Naive thymus-derived CD4-positive, alpha-beta T cell (primary cell): ENCODE measurements around the gene PCNX1. TPM values are rescaled to one million over a fixed set of nuclear protein-coding genes. Genes with fewer than 3 reads are reported as not detected.

Source experiments
- ATAC-seq: fragments of 150-1000 bp; cut with Tn5 transposase; 2 replicates; pipeline ENCODE4 v1.10.0; 2021; ENCODE audit warnings: mild to moderate bottlenecking, moderate library complexity
- CTCF ChIA-PET: fragments of 350-600 bp; sonication (Branson Sonifier 250); formaldehyde crosslinking; loops from one replicate; lab custom pipeline; 2021; ENCODE audit warnings: antibody characterized with exemption; lab: Charles Lee
- POLR2A ChIA-PET: fragments of 350-600 bp; sonication (Branson Sonifier 250); formaldehyde crosslinking; loops from one replicate; lab custom pipeline; 2021; ENCODE audit warnings: antibody characterized with exemption, inconsistent platforms; lab: Charles Lee
- DNase-seq, 9 donors: peaks; one replicate each; pipeline versions ENCODE4 v3.0.0 to v3.0.0-alpha.2; 2020 to 2022; ENCODE audit warnings: mixed read lengths in 1 of 9
- H3K27ac ChIP-seq: one replicate; pipeline ENCODE4 v1.7.0; 2013; ENCODE audit warnings: mild to moderate bottlenecking, low read depth, low read length, moderate library complexity
- H3K27me3 ChIP-seq, 2 donors: one replicate each; pipeline ENCODE4 v1.7.0; 2013; ENCODE audit warnings: low read length in 2 of 2, mild to moderate bottlenecking in 2 of 2, moderate library complexity in 2 of 2; ENCODE audit not compliant: control insufficient read depth in 2 of 2, insufficient read depth in 2 of 2
- H3K36me3 ChIP-seq, 3 experiments: 1 replicate in 2 of 3; 2 replicates in 1 of 3; pipeline ENCODE4 v1.7.0; 2013; ENCODE audit warnings: low read length in 3 of 3, mild to moderate bottlenecking in 3 of 3, moderate library complexity in 1 of 3; ENCODE audit not compliant: insufficient read depth in 3 of 3, control insufficient read depth in 2 of 3
- H3K4me1 ChIP-seq, 2 donors: one replicate each; pipeline ENCODE4 v1.7.0; 2013; ENCODE audit warnings: low read length in 2 of 2, mild to moderate bottlenecking in 2 of 2, moderate library complexity in 1 of 2; ENCODE audit not compliant: control insufficient read depth in 2 of 2, insufficient read depth in 2 of 2
- H3K4me3 ChIP-seq: 2 replicates; pipeline ENCODE4 v1.7.0; 2013; ENCODE audit warnings: mild to moderate bottlenecking, low read length
- H3K9me3 ChIP-seq, 3 experiments: 1 replicate in 2 of 3; 2 replicates in 1 of 3; pipeline ENCODE4 v1.7.0; 2013; ENCODE audit warnings: low read length in 3 of 3; ENCODE audit not compliant: control insufficient read depth in 2 of 3
- H3K27ac Mint-ChIP-seq, 9 donors: one replicate each; pipeline ENCODE4 v1.8.0; 2020 to 2022; ENCODE audit warnings: mixed read lengths in 9 of 9, mild to moderate bottlenecking in 8 of 9, moderate library complexity in 5 of 9, inconsistent platforms in 2 of 9
- H3K27me3 Mint-ChIP-seq, 5 donors: one replicate each; pipeline ENCODE4 v1.8.0; 2021 to 2022; ENCODE audit warnings: mixed read lengths in 5 of 5, mild to moderate bottlenecking in 1 of 5
- H3K36me3 Mint-ChIP-seq, 5 donors: one replicate each; pipeline ENCODE4 v1.8.0; 2020 to 2022; ENCODE audit warnings: mixed read lengths in 5 of 5, mild to moderate bottlenecking in 3 of 5, inconsistent platforms in 1 of 5
- H3K4me1 Mint-ChIP-seq, 7 donors: one replicate each; pipeline ENCODE4 v1.8.0; 2020 to 2022; ENCODE audit warnings: mixed read lengths in 7 of 7, mild to moderate bottlenecking in 3 of 7, inconsistent platforms in 1 of 7
- H3K4me3 Mint-ChIP-seq, 10 donors: one replicate each; pipeline ENCODE4 v1.8.0; 2020 to 2022; ENCODE audit warnings: mild to moderate bottlenecking in 10 of 10, mixed read lengths in 10 of 10, moderate library complexity in 6 of 10, inconsistent platforms in 2 of 10
- H3K9me3 Mint-ChIP-seq, 11 donors: one replicate each; pipeline ENCODE4 v1.8.0; 2020 to 2022; ENCODE audit warnings: mixed read lengths in 11 of 11, mild to moderate bottlenecking in 4 of 11, inconsistent platforms in 1 of 11, moderate library complexity in 1 of 11
- intact Hi-C, 2 donors: fragments of 100-400 bp; cut with micrococcal nuclease; formaldehyde crosslinking; loops; one replicate each; pipeline ENCODE4 v1.15.1; 2023
- polyA plus RNA-seq, 2 donors: library from polyadenylated mRNA; unstranded; fragments of 300-500 nt; fragmentation: Illumina TruSeq; gene quantifications; one replicate each; pipeline ENCODE4 v1.2.3, GENCODE V29; 2021
- total RNA-seq, 6 experiments: library from RNA in 5 of 6; stranded (reverse) in 5 of 6; gene quantifications; 1 replicate in 5 of 6; 2 replicates in 1 of 6; pipeline ENCODE4 v1.2.3 and lab custom pipeline; 2021 to 2026

PCNX1 gene
- total and polyA plus RNA-seq, 7 experiments from 2014 or later, result 11.2 to 114 (median 111) TPM

DNA sequence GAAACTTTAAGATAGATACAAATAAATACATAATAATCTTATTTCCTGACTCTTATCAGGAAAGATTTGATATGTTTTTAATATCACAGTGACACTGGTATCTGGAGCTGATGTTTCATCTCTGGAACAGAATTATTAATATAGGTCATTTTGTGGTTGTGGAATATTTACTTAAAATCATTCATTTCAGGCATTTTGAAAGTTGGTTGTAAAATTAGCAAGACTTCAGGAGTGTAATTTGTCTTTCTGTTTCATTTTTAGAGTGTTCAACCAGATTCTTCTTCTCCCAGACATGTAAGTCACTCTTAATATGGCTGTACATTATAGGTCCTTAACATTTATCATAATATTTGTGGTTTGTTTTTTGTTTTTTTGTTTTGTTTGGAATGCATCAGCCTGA lies 115.7 kb downstream of the PCNX1 start:
- DNase-seq (no peak), ATAC-seq (no peak)
- ChIA-PET POLR2A (interaction anchor here (0.9 kb wide), 1 partner anchor 8 kb away, joined by 3 read pairs; no protein-coding TSS in a partner anchor), CTCF (interaction anchor here (1.0 to 1.1 kb wide), 2 partner anchors 50 to 206 kb away, joined by 3 read pairs; no protein-coding TSS in a partner anchor)
- H3K9me3 ChIP-seq, result no peaks in the 10 kb centered on the region
- no peak overlapping the region for H3K27ac ChIP-seq
- H3K36me3 ChIP-seq, result peaks cover 7 to 17% (median 13%) of the 10 kb centered on the region in 3 experiments
- Mint-ChIP-seq H3K9me3 (peaks cover 0 to 14% (median 3%) of the 10 kb centered on the region in 11 donors), H3K27ac (peak overlapping the region in 2 of 9 donors; percentile 14 to 75), H3K4me1 (peaks cover 14 to 27% (median 24%) of the 10 kb centered on the region in 7 donors), H3K36me3 (peaks cover 16 to 64% (median 50%) of the 10 kb centered on the region in 5 donors), H3K4me3 (no peak overlapping the region), H3K27me3 (no peaks in the 10 kb centered on the region)
- no peak overlapping the region for H3K4me3 ChIP-seq
- H3K27me3 ChIP-seq, result no peaks in the 10 kb centered on the region
- peaks cover 3 to 8% of the 10 kb centered on the region in 2 donors for H3K4me1 ChIP-seq
- intact Hi-C loops, result no loop called here

DNA sequence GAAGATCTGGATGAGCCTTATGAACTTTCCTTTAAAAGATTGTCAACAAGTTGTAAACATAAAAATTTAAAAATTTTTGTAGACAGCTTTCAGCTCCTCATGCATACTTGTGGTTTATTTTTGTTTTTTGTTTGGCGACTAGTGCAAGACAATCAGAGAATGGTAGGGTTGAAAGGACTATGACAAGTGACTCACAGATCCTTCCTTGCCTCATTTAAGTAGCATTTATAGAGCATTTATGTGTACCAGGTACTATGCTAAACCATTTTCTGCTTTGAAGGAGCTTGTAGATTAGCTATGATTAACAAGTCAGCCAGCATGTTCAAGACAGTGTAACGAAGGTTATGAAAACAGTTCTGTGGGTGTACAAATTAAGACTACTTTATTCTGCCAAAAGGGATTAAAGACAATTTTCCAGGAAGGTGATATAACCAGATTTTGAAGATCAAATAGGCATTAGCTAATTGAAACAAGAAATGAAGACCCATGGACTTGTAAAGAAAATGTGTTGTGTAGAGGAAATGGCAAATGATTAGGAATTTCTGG lies 122.0 kb downstream of the PCNX1 start:
- no peak overlapping the region for H3K4me3 Mint-ChIP-seq
- POLR2A ChIA-PET, result no interaction called here
- H3K4me3 ChIP-seq, result no peak overlapping the region
- ATAC-seq (no peak), DNase-seq (no peak)
- intact Hi-C loops, result no loop called here
- no peaks in the 10 kb centered on the region for H3K9me3 ChIP-seq
- H3K9me3 Mint-ChIP-seq, result no peaks in the 10 kb centered on the region
- peaks cover 12 to 33% (median 19%) of the 10 kb centered on the region in 3 experiments for H3K36me3 ChIP-seq
- H3K4me1 Mint-ChIP-seq, result peaks cover 0 to 4% (median 0%) of the 10 kb centered on the region in 7 donors
- no peaks in the 10 kb centered on the region for H3K4me1 ChIP-seq
- H3K27ac ChIP-seq, result no peak overlapping the region
- CTCF ChIA-PET, result no interaction called here
- H3K36me3 Mint-ChIP-seq, result peaks cover 16 to 54% (median 47%) of the 10 kb centered on the region in 5 donors
- peak overlapping the region in 4 of 9 donors; percentile 9 to 48 (median 22) for H3K27ac Mint-ChIP-seq
- H3K27me3 ChIP-seq, result no peaks in the 10 kb centered on the region
- H3K27me3 Mint-ChIP-seq, result no peaks in the 10 kb centered on the region

DNA sequence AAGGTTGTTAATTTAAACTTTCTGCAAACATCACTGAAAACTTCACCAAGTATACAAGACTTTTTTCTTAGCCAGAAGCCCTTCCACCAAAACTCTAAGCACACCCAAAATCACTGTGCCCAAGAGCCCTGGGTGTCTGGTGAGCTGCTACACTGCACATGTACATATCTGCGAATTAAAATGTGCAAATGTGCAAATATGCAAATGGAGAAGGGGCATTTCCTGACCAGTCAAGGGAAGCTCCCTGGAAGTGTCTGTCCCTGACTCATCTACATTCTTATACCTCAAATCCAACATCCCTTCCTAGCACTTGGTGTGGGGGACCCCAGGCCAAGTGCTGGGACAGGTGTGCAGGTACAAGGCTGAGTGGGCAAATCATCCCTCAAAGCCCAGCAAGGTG lies 123.7 kb downstream of the PCNX1 start:
- H3K9me3 ChIP-seq, result no peaks in the 10 kb centered on the region
- H3K27me3 ChIP-seq, result no peaks in the 10 kb centered on the region
- H3K4me3 ChIP-seq, result no peak overlapping the region
- no peak for DNase-seq
- no peak for ATAC-seq
- no peak overlapping the region for H3K27ac ChIP-seq
- Mint-ChIP-seq H3K27me3 (no peaks in the 10 kb centered on the region), H3K4me1 (peaks cover 0 to 4% (median 0%) of the 10 kb centered on the region in 7 donors), H3K9me3 (no peaks in the 10 kb centered on the region), H3K27ac (no peak overlapping the region), H3K36me3 (peaks cover 16 to 66% (median 58%) of the 10 kb centered on the region in 5 donors), H3K4me3 (no peak overlapping the region)
- peaks cover 11 to 41% (median 21%) of the 10 kb centered on the region in 3 experiments for H3K36me3 ChIP-seq
- ChIA-PET CTCF (no interaction called here), POLR2A (interaction anchor here (0.7 kb wide), 1 partner anchor 9 kb away, joined by 3 read pairs; no protein-coding TSS in a partner anchor)
- H3K4me1 ChIP-seq, result no peaks in the 10 kb centered on the region
- intact Hi-C loops, result no loop called here

GRCh38 chr14:71036433-71036832 lies 129.2 kb downstream of the PCNX1 start:
- Histone ChIP-seq H3K9me3 (peaks cover 0 to 9% (median 8%) of the 10 kb centered on the region in 3 experiments), H3K27me3 (no peaks in the 10 kb centered on the region), H3K27ac (no peak overlapping the region), H3K36me3 (peaks cover 18 to 44% (median 29%) of the 10 kb centered on the region in 3 experiments), H3K4me1 (no peaks in the 10 kb centered on the region), H3K4me3 (no peak overlapping the region)
- ATAC-seq (no peak), DNase-seq (no peak)
- Mint-ChIP-seq H3K36me3 (peaks cover 33 to 76% (median 70%) of the 10 kb centered on the region in 5 donors), H3K4me1 (peaks cover 0 to 9% (median 0%) of the 10 kb centered on the region in 7 donors), H3K4me3 (no peak overlapping the region), H3K9me3 (peaks cover 3 to 30% (median 19%) of the 10 kb centered on the region in 11 donors), H3K27me3 (no peaks in the 10 kb centered on the region), H3K27ac (no peak overlapping the region)
- intact Hi-C loops, result no loop called here
- CTCF ChIA-PET, result no interaction called here
- POLR2A ChIA-PET, result no interaction called here

GRCh38 chr14:71048393-71048792 lies 141.1 kb downstream of the PCNX1 start:
- peaks cover 13 to 49% (median 39%) of the 10 kb centered on the region in 5 donors for H3K36me3 Mint-ChIP-seq

DNA sequence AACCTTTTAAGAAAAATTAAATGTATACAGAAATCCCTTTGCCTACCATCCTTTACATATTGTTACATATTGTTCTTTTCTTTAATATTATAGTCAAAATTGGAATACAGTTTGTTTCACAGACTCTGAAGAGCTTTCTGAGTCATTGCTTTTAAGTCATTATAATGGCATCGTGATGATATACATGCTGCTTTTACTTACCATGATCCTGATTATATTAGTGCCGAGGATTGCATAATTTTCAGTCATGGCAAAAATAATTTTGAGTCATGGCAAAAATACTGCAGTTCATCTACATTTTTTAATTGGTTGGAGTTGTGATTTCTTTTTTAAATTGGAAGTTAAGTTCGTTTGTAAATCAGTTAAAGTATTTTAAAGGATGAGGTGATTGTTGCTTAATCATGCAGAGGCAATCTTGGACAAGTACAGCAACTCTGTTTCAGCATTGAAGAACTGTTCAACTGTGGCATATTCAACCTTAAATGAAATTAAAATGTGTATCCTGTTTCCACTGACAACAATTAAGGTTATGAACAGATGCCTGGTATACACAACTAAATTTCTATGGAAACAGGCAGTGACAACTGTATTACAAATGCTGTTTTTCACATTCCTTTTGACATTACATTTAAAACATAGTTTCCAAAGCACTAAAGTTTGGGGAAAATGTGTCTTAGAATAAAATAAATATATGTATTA lies 142.3 kb downstream of the PCNX1 start:
- Mint-ChIP-seq H3K36me3 (peaks cover 7 to 43% (median 31%) of the 10 kb centered on the region in 5 donors), H3K9me3 (no peaks in the 10 kb centered on the region), H3K4me3 (no peak overlapping the region), H3K4me1 (peaks cover 0 to 32% (median 20%) of the 10 kb centered on the region in 7 donors), H3K27me3 (no peaks in the 10 kb centered on the region), H3K27ac (peak overlapping the region in 1 of 9 donors; percentile 14)
- ATAC-seq (no peak), DNase-seq (no peak)
- no peak overlapping the region for H3K27ac ChIP-seq
- CTCF ChIA-PET, result interaction anchor here (0.6 to 0.7 kb wide), 3 partner anchors 219 to 1398 kb away, joined by 3 to 4 read pairs (median 4); no protein-coding TSS in a partner anchor
- no peaks in the 10 kb centered on the region for H3K27me3 ChIP-seq
- H3K4me3 ChIP-seq, result no peak overlapping the region
- H3K36me3 ChIP-seq, result peaks cover 4 to 47% (median 5%) of the 10 kb centered on the region in 3 experiments
- H3K9me3 ChIP-seq, result no peaks in the 10 kb centered on the region
- POLR2A ChIA-PET, result interaction anchor here (0.7 kb wide), 1 partner anchor 17 kb away, joined by 4 read pairs; no protein-coding TSS in a partner anchor
- no peaks in the 10 kb centered on the region for H3K4me1 ChIP-seq
- intact Hi-C loops, result loop anchor here in 1 of 2 donors (5.0 kb wide), 1 partner anchor 703 kb away; no protein-coding TSS in a partner anchor

More at GRCh38 chr14:71048393-71048792, 141.1 kb downstream of the PCNX1 start:
- H3K27me3 Mint-ChIP-seq, result no peaks in the 10 kb centered on the region
- H3K4me1 Mint-ChIP-seq, result peaks cover 4 to 42% (median 29%) of the 10 kb centered on the region in 7 donors
- H3K4me3 Mint-ChIP-seq, result no peak overlapping the region
- H3K4me3 ChIP-seq, result no peak overlapping the region
- DNase-seq (no peak), ATAC-seq (no peak)
- no peaks in the 10 kb centered on the region for H3K9me3 ChIP-seq
- CTCF ChIA-PET, result no interaction called here
- H3K36me3 ChIP-seq, result peaks cover 4 to 50% (median 5%) of the 10 kb centered on the region in 3 experiments
- no peaks in the 10 kb centered on the region for H3K4me1 ChIP-seq
- intact Hi-C loops, result loop anchor here in 1 of 2 donors (5.0 kb wide), 1 partner anchor 704 kb away; no protein-coding TSS in a partner anchor
- H3K9me3 Mint-ChIP-seq, result peaks cover 0 to 9% (median 6%) of the 10 kb centered on the region in 11 donors
- no peak overlapping the region for H3K27ac ChIP-seq
- POLR2A ChIA-PET, result interaction anchor here (0.8 to 1.0 kb wide), 2 partner anchors 9 to 16 kb away, joined by 4 to 12 read pairs; no protein-coding TSS in a partner anchor
- peak overlapping the region in 2 of 9 donors; percentile 1 to 26 for H3K27ac Mint-ChIP-seq
- no peaks in the 10 kb centered on the region for H3K27me3 ChIP-seq
